Stomach smooth muscle (tissue), 2 donors: Measurements from ENCODE around the gene PEPD.

Source experiments
- H3K27ac ChIP-seq: one replicate; pipeline ENCODE4 v1.7.0; 2013; ENCODE audit warnings: mild to moderate bottlenecking, low read length, inconsistent platforms
- H3K27me3 ChIP-seq, 2 donors: one replicate each; pipeline ENCODE4 v1.7.0; 2013; ENCODE audit warnings: low read length in 2 of 2; ENCODE audit not compliant: insufficient read depth in 2 of 2, control insufficient read depth in 1 of 2
- H3K36me3 ChIP-seq, 2 donors: one replicate each; pipeline ENCODE4 v1.7.0; 2013; ENCODE audit warnings: low read length in 2 of 2; ENCODE audit not compliant: control insufficient read depth in 2 of 2, insufficient read depth in 2 of 2
- H3K4me1 ChIP-seq: one replicate; pipeline ENCODE4 v1.7.0; 2013; ENCODE audit warnings: low read length; ENCODE audit not compliant: control insufficient read depth, insufficient read depth
- H3K4me3 ChIP-seq, 2 donors: one replicate each; pipeline ENCODE4 v1.7.0; 2013; ENCODE audit warnings: low read length in 2 of 2
- H3K9ac ChIP-seq, 2 donors: one replicate each; pipeline ENCODE4 v1.7.0; 2013; ENCODE audit warnings: low read length in 2 of 2, mild to moderate bottlenecking in 1 of 2
- H3K9me3 ChIP-seq, 2 donors: one replicate each; pipeline ENCODE4 v1.7.0; 2013; ENCODE audit warnings: low read length in 2 of 2; ENCODE audit not compliant: control insufficient read depth in 2 of 2
- donor health status: healthy.
- donor health status: Pancreatic carcinoma.

Gene PEPD

GRCh38 chr19:33464733-33465115, 56.9 kb downstream of the PEPD start:
- H3K4me3 ChIP-seq, result no peak overlapping the region
- H3K36me3 ChIP-seq, result peaks cover 0 to 7% of the 10 kb centered on the region in 2 donors
- H3K27me3 ChIP-seq, result no peaks in the 10 kb centered on the region
- no peak overlapping the region for H3K27ac ChIP-seq
- H3K4me1 ChIP-seq, result no peaks in the 10 kb centered on the region
- H3K9ac ChIP-seq, result no peak overlapping the region
- no peaks in the 10 kb centered on the region for H3K9me3 ChIP-seq

- no peaks in the 10 kb centered on the region for H3K9me3 ChIP-seq
- H3K36me3 ChIP-seq, result peaks cover 0 to 7% of the 10 kb centered on the region in 2 donors
- no peak overlapping the region for H3K9ac ChIP-seq
- no peak overlapping the region for H3K27ac ChIP-seq
- H3K4me3 ChIP-seq, result no peak overlapping the region
- no peaks in the 10 kb centered on the region for H3K27me3 ChIP-seq
- no peaks in the 10 kb centered on the region for H3K4me1 ChIP-seq
Measured at GRCh38 chr19:33464010-33464732, 57.4 kb downstream of the PEPD start.

GRCh38 chr19:33463199-33463598, 58.4 kb downstream of the PEPD start:
- no peak overlapping the region for H3K4me3 ChIP-seq
- peaks cover 0 to 7% of the 10 kb centered on the region in 2 donors for H3K36me3 ChIP-seq

GRCh38 chr19:33462112-33462791, 59.3 kb downstream of the PEPD start:
- Histone ChIP-seq H3K36me3 (peaks cover 0 to 7% of the 10 kb centered on the region in 2 donors), H3K27ac (no peak overlapping the region), H3K4me3 (no peak overlapping the region), H3K9ac (no peak overlapping the region), H3K27me3 (no peaks in the 10 kb centered on the region), H3K9me3 (no peaks in the 10 kb centered on the region), H3K4me1 (no peaks in the 10 kb centered on the region)

More at GRCh38 chr19:33463199-33463598, 58.4 kb downstream of the PEPD start:
- Histone ChIP-seq H3K4me1 (no peaks in the 10 kb centered on the region), H3K9me3 (no peaks in the 10 kb centered on the region), H3K27ac (no peak overlapping the region), H3K9ac (no peak overlapping the region), H3K27me3 (no peaks in the 10 kb centered on the region)

GRCh38 chr19:33461256-33462111, 60.1 kb downstream of the PEPD start:
- Histone ChIP-seq H3K9ac (no peak overlapping the region), H3K27ac (no peak overlapping the region), H3K36me3 (peaks cover 0 to 9% of the 10 kb centered on the region in 2 donors), H3K4me3 (no peak overlapping the region), H3K4me1 (no peaks in the 10 kb centered on the region), H3K9me3 (no peaks in the 10 kb centered on the region), H3K27me3 (no peaks in the 10 kb centered on the region)

- Histone ChIP-seq H3K36me3 (peaks cover 0 to 9% of the 10 kb centered on the region in 2 donors), H3K9ac (no peak overlapping the region), H3K27me3 (no peaks in the 10 kb centered on the region), H3K4me1 (no peaks in the 10 kb centered on the region), H3K4me3 (no peak overlapping the region), H3K9me3 (no peaks in the 10 kb centered on the region), H3K27ac (no peak overlapping the region)
Measured at GRCh38 chr19:33460221-33460908, 61.2 kb downstream of the PEPD start.

GRCh38 chr19:33459222-33460090, 62.1 kb downstream of the PEPD start:
- no peak overlapping the region for H3K4me3 ChIP-seq
- no peaks in the 10 kb centered on the region for H3K4me1 ChIP-seq
- no peaks in the 10 kb centered on the region for H3K27me3 ChIP-seq
- H3K27ac ChIP-seq, result no peak overlapping the region
- H3K9ac ChIP-seq, result no peak overlapping the region
- H3K36me3 ChIP-seq, result peaks cover 3 to 9% of the 10 kb centered on the region in 2 donors
- no peaks in the 10 kb centered on the region for H3K9me3 ChIP-seq

- H3K36me3 ChIP-seq, result peaks cover 3 to 9% of the 10 kb centered on the region in 2 donors
- H3K27me3 ChIP-seq, result no peaks in the 10 kb centered on the region
- H3K4me1 ChIP-seq, result no peaks in the 10 kb centered on the region
- H3K4me3 ChIP-seq, result no peak overlapping the region
- H3K9me3 ChIP-seq, result no peaks in the 10 kb centered on the region
- H3K9ac ChIP-seq, result no peak overlapping the region
- no peak overlapping the region for H3K27ac ChIP-seq
Measured at GRCh38 chr19:33458807-33459206, 62.8 kb downstream of the PEPD start.

GRCh38 chr19:33458171-33458633, 63.4 kb downstream of the PEPD start:
- no peaks in the 10 kb centered on the region for H3K27me3 ChIP-seq
- H3K27ac ChIP-seq, result no peak overlapping the region
- peaks cover 3 to 7% of the 10 kb centered on the region in 2 donors for H3K36me3 ChIP-seq
- H3K4me1 ChIP-seq, result no peaks in the 10 kb centered on the region
- H3K9me3 ChIP-seq, result no peaks in the 10 kb centered on the region
- H3K9ac ChIP-seq, result no peak overlapping the region
- no peak overlapping the region for H3K4me3 ChIP-seq
